Activated T-helper 1 cell treated with anti-CD3 and anti-CD28 coated beads, Interleukin-2, amount 50 U/mL, for 16 hours (primary cell): Measurements from ENCODE around the gene NEU4.
"Not testable (repeated sequence)": the region's sequence is repeated elsewhere in the genome, so short reads cannot be mapped to it uniquely, and the experiment has no call there.

Experiments
- DNase-seq, 2 donors: peaks; one replicate each; pipeline ENCODE4 v3.0.0-alpha.2; 2020; ENCODE audit warnings: low read depth in 1 of 2, low spot score in 1 of 2

NEU4 gene

GRCh38 chr2:241798631-241799521, 10.1 kb upstream of the NEU4 start:
- DNase-seq: peak in 1 of 2 donors; percentile 1

- peak in 1 of 2 donors; percentile 1 for DNase-seq
Measured at GRCh38 chr2:241799522-241800197, 9.3 kb upstream of the NEU4 start.

DNA sequence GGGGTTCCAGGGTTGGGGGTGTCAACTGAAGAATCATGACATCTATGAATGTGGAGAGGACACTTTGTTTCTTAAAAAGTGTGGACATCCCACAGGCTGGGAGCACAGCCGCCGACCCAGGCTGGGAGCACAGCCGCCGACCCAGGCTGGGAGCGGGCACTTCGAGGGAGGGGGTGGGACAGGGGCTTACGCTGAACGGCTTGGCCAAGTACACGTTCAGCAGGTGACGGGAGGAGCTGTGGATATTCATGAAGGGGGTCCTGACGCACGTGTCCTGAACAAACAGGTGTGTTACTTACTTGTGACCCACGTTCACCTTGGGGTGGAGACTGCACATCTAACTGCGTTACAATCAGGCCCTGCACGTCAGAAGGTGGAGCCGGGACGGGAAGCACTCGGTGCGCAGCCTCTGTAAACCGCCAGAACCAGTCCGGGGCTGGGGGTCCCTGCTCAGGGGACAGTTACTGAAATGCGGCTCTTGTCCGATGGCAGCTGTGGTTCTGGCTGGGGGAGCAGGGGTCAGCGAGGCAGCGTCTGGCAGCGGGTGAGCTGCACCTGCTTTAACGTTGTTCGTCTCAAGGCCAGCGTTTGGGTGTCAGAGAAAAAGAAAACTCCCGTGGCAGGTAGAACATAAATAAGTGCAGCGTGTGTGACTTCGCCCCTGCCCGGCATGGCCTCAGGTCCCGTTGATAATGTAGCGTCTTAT, 8.6 kb upstream of the NEU4 start:
- DNase-seq: not testable (repeated sequence)

GRCh38 chr2:241801611-241802420, 7.2 kb upstream of the NEU4 start:
- DNase-seq: no peak

DNA sequence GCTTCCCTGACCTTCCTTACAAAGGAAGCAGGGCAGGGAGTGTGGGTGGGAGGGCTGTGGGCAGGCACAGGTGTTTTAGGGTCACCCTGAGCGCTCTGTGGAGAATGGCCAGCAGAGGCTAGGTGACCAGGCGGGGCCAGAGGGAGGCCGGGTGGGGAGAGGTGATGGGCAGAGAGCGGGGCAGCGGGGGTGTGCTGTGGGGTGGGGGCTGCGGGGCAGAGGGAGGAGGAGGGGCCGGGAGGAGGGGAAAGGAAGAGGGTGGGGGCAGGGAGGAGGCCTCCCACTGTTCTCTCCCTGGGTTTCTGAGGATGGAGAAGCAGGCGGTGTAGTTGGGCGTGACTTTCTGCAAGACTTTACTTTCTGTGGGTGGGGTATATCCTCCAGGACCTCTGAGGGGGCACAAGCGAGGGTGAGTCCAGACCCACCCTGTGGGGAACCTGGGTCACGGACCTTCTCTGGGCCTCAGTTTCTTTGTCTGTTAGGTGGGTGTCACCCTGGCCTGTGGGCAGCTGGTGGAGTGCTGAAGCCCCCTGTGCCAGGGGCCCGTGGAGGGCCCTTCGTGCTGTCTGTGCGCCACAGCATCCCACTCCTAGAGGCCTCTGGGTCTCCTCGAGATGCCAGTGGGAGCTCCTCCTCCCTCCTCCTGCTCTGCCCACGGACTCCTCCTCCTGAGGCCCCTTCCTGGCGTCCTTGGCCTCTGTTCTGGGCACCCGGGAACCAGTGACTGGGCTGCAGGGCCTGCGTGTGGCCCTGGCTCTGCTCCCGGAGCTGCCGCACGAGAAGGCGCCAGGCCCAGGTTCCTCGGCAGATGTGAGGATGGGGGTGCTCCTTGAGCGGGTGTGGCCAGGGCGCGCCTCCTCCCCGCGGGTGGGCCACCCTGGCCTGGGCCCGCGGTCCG, 6.3 kb upstream of the NEU4 start:
- no peak for DNase-seq

DNA sequence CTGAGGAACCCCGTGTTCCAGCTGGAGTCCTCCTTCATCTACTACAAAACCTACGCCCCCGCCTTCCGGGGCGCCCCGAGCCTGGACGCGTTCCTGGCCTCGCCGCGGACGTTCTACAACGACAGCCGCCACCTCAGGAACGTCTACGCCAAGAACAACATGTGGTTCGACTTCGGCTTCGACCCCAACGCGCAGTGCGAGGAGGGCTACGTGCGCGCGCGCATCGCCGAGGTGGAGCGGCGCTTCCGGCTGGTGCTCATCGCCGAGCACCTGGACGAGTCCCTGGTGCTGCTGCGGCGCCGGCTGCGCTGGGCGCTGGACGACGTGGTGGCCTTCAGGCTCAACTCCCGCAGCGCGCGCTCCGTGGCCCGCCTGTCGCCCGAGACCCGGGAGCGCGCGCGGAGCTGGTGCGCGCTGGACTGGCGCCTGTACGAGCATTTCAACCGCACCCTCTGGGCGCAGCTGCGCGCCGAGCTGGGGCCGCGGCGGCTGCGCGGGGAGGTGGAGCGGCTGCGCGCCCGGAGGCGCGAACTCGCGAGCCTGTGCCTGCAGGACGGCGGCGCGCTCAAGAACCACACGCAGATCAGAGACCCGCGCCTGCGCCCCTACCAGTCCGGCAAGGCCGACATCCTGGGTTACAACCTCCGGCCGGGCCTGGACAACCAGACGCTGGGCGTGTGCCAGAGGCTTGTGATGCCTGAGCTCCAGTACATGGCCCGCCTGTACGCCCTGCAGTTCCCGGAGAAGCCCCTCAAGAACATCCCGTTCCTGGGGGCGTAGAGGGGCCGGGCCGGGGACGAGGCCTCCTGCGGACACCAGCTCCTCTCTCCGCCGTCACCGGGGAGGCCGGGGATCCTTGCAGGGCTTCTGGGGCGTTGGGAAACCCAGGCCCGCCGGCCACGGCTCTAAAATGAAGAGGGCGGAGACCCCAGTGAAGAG, 5.3 kb upstream of the NEU4 start:
- no peak for DNase-seq

GRCh38 chr2:241804326-241805229, 4.4 kb upstream of the NEU4 start:
- DNase-seq: no peak

GRCh38 chr2:241806217-241806616, 2.8 kb upstream of the NEU4 start:
- DNase-seq: not testable (repeated sequence)

DNA sequence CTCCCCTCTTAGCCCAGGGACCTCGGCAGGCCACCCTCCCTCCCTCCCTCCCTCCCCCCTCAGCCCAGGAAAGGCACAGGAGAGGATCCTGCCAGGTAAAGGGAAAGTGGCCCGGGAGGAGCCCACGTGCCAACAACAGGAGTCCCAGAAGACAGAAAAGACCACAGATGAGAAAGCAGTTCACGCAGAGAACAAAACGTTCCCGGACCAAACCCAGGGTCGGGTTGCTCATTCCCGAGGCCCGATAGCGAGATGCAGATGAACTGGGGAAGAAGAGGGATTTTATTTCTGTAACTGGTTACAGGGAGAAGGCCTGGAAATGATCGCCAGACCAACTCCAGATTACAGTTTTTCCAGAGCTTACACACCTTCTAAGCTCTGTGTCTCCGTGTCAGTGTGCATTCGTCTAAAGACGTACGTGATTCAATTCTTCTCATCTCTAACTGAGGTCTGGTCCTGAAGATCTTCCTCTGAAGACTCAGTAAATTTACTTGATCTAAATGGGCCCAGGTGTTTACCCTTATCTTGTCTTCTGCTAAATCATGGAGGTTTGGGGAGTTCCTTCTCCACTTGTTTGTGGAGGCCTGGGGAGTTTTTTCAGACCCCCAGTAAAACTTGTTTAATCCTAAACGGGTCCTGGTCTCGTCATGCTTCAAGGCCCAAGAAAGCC, 807 bp upstream of the NEU4 start:
- DNase-seq: no peak

- DNase-seq: no peak
Measured at GRCh38 chr2:241809383-241810306, 652 bp downstream of the NEU4 start.

GRCh38 chr2:241810307-241811200, 1.6 kb downstream of the NEU4 start:
- no peak for DNase-seq

DNA sequence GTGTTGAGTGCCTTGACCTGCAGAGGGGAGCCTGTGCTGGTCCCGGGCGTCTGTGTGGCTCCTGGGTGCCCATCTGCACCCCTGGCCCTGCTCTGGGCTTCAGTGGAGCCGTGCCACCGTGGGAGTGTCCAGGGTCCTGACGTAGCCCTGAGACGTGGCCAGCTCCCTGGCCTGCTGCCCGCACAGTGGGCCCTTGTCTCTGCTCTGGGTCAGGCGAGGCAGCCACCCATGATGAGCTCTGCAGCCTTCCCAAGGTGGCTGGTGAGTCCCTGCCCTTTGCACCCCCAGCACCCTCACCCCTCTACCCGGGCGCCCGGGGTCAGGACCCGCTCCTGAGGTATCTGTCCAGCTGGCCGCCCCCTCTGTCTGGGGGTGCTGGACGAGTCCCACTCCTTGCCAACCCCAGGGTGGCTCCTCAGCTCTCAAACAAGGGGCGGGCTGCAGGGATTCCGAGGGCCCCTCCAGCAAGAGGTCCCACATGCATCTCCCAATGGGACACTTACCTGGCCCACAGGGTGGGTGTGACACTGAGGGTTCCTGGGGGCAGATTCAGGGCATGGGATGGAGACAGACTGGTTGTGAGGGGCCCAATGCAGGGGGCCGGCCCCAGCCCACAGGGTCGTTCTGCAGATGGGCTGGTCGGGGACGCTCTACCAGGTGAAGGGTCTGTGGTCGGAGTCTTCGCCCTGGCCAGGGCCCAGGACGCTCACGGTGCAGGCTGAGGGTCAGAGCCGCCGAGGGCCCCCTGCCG, 2.4 kb downstream of the NEU4 start:
- no peak for DNase-seq

DNA sequence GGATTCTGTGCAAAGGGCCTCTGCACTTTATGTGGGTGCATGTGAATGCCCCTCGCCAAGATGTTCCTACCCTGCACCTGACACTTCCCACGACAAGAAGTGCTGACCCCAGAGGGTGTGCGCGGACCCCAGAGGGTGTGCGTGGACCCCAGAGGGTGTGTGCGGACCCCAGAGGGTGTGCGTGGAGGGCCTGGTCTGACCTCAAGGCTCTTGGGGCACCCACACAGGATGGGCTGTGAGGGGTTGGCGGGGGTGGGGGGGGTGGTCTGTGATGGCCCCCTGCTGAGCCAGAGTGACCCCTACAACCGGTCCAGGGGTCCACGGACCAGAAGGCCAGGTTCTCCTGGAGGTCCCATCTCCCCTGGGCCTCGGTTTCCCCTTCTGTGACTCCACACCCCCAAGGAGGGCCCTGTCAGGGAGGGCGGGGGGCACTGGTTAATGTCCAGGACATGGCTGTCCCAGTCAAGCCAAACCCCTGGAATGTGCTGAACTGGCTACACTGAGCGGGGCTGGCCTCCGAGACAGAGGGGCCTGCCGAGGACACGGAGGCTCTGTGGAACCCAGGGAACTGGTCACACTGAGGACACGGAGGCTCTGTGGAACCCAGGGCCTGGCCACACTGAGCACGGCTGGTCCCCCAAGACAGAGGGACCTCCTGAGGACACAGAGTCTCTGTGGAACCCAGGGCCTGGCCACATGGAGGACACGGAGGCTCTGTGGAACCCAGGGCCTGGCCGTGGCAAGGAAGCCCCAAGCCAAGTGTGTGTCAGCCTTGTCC, 3.1 kb downstream of the NEU4 start:
- no peak for DNase-seq
